HL-60 (cell line): ENCODE data around the gene WDR64.
"Not testable (repeated sequence)": the region's sequence is repeated elsewhere in the genome, so short reads cannot be mapped to it uniquely, and the experiment has no call there.

Experiments
- DNase-seq, 2 experiments: peaks; one replicate each; pipeline ENCODE4 v3.0.0-alpha.2; 2010 to 2020; ENCODE audit warnings: low read depth in 1 of 2, low spot score in 1 of 2
- H3K27ac ChIP-seq: fragments of 250-450 bp; sonication (Bioruptor Pico); replicated peaks from 2 replicates; pipeline ENCODE4 v1.5.1; 2020; ENCODE audit warnings: mild to moderate bottlenecking, moderate library complexity
- H3K27me3 ChIP-seq: fragments of 250-450 bp; sonication (Bioruptor Pico); 2 replicates; pipeline ENCODE4 v1.5.1; 2021; ENCODE audit warnings: mild to moderate bottlenecking, moderate library complexity; ENCODE audit not compliant: insufficient read depth, poor library complexity, severe bottlenecking
- H3K4me3 ChIP-seq: replicated peaks from 2 replicates; pipeline ENCODE4 v1.5.1; 2011; ENCODE audit warnings: mild to moderate bottlenecking, control low read depth, low read length; ENCODE audit not compliant: insufficient read depth
- CTCF ChIP-seq: IDR thresholded peaks from one replicate; pipeline ENCODE4 v1.5.1; 2011; ENCODE audit warnings: low read length, control low read depth, inconsistent platforms; ENCODE audit not compliant: insufficient read depth
- GABPA ChIP-seq: IDR thresholded peaks from 2 replicates; pipeline ENCODE4 v1.6.1; 2012; ENCODE audit warnings: low read depth
- POLR2AphosphoS5 ChIP-seq: IDR thresholded peaks from 2 replicates; pipeline ENCODE4 v1.6.1; 2012; ENCODE audit warnings: low read depth
- REST ChIP-seq: IDR thresholded peaks from 2 replicates; pipeline ENCODE4 v1.6.1; 2012; ENCODE audit warnings: low read depth; ENCODE audit not compliant: insufficient replicate concordance
- SPI1 ChIP-seq: IDR thresholded peaks from 2 replicates; pipeline ENCODE4 v1.6.1; 2012; ENCODE audit warnings: low read depth, mild to moderate bottlenecking, borderline replicate concordance

Gene WDR64

GRCh38 chr1:241823925-241824324, 171.8 kb downstream of the WDR64 start:
- no peak for TF ChIP-seq SPI1
- TF ChIP-seq POLR2AphosphoS5: no peak
- TF ChIP-seq CTCF: no peak
- no peak; the same call in 1 of the 2 replicates for TF ChIP-seq GABPA
- no peak for TF ChIP-seq REST
- H3K27ac ChIP-seq: no peak overlapping the region
- no peaks in the 10 kb centered on the region for H3K27me3 ChIP-seq
- H3K4me3 ChIP-seq: no peak overlapping the region
- DNase-seq: no peak

- H3K4me3 ChIP-seq: no peak overlapping the region
- TF ChIP-seq REST (no peak), CTCF (no peak), GABPA (no peak), POLR2AphosphoS5 (no peak), SPI1 (no peak)
- no peak overlapping the region for H3K27ac ChIP-seq
- DNase-seq: no peak
- no peaks in the 10 kb centered on the region for H3K27me3 ChIP-seq
Observed at GRCh38 chr1:241825581-241825980, 173.5 kb downstream of the WDR64 start.

- DNase-seq, H3K27ac ChIP-seq, H3K27me3 ChIP-seq, H3K4me3 ChIP-seq: not testable (repeated sequence)
Observed at GRCh38 chr1:241826613-241827012, 174.5 kb downstream of the WDR64 start.

- DNase-seq: no peak
- TF ChIP-seq SPI1 (no peak), CTCF (no peak), REST (no peak), GABPA (no peak), POLR2AphosphoS5 (no peak)
- Histone ChIP-seq H3K27ac (no peak overlapping the region), H3K27me3 (no peaks in the 10 kb centered on the region), H3K4me3 (no peak overlapping the region)
Observed at GRCh38 chr1:241827264-241827663, 175.2 kb downstream of the WDR64 start.
